Measurements from ENCODE around the gene CDHR3. TPM values are rescaled to one million over a fixed set of nuclear protein-coding genes. Genes with fewer than 3 reads are reported as not detected.
"Not testable (repeated sequence)": the region's sequence is repeated elsewhere in the genome, so short reads cannot be mapped to it uniquely, and the experiment has no call there.

CDHR3 gene
- total and polyA plus RNA-seq, 9 of the 15 experiments (the other 6 are each of a cell fraction or from before 2014, with no cell fraction given) = 0.03 to 0.66 (median 0.24) TPM; not detected in 1

DNA sequence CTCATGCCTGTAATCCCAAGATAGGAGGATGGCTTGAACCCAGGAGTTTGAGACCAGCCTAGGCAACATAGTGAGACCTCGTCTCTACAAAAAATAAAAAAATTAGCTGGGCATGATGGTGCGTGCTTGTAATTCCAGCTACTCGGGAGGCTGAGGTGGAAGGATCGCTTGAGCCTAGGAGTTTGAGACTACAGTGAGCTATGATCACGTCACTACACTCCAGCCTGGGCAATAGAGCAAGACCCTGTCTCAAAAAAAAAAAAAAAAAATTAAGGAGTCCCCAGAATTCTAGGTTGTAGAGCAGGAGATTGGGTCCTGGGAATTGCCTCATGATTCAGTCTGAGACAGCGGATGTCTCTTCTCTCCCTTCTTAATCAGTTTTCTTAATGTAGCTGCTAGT is 21.7 kb downstream of the CDHR3 start:
- BruUV-seq (replicated peaks); H3K4me1 ChIP-seq (replicated peaks in 1 of 2; ENCODE audit: control insufficient read depth in 2 of 2, insufficient read depth in 2 of 2, low read length in 2 of 2); DNase-seq (ENCODE audit: extremely low read depth in 1 of 4, low spot score in 3 of 4); H3K9me3 ChIP-seq (replicated peaks; ENCODE audit: control insufficient read depth, insufficient read depth, low read depth, low read length); FAIRE-seq; intact Hi-C loops (cut with micrococcal nuclease); H3K9ac ChIP-seq (ENCODE audit: insufficient read depth in 1 of 2, low read depth in 2 of 2, low read length in 2 of 2); H3K79me2 ChIP-seq (ENCODE audit: control insufficient read depth, insufficient read depth, low read length); CTCF ChIA-PET (ENCODE audit: low intra/inter-chr PET ratio); H3K4me2 ChIP-seq (ENCODE audit: insufficient read depth, low read length); in situ Hi-C loops (cut with MboI); ATAC-seq; H3K36me3 ChIP-seq (ENCODE audit: control insufficient read depth, insufficient read depth, low read length); H3K4me3 ChIP-seq; H4K20me1 ChIP-seq (replicated peaks; ENCODE audit: control insufficient read depth, insufficient read depth, low read length); H3K27ac ChIP-seq (ENCODE audit: extremely low read depth, low read depth, low read length); H3K9me1 ChIP-seq (ENCODE audit: control insufficient read depth, insufficient read depth, low read length); H2AFZ ChIP-seq (ENCODE audit: low read depth, low read length): not testable (repeated sequence)
- POLR2A ChIA-PET = interaction anchor here (0.6 kb wide), 2 partner anchors 107 to 169 kb away, joined by 3 to 4 read pairs; no protein-coding TSS in a partner anchor
- 3% methylated on average over 6 of the region's 6 CpGs for WGBS (ENCODE audit: insufficient coverage, low coverage, missing lambda C conversion rate)
- peak; percentile 43 for TF ChIP-seq ZNF121 (CRISPR knock-in tag; conservative IDR thresholded peaks at IDR 0.05)
- H3K27me3 ChIP-seq (ENCODE audit: control insufficient read depth in 2 of 2, insufficient read depth in 2 of 2, low read length in 2 of 2) = peaks cover 27 to 51% of the 10 kb centered on the region in 2 experiments

DNA sequence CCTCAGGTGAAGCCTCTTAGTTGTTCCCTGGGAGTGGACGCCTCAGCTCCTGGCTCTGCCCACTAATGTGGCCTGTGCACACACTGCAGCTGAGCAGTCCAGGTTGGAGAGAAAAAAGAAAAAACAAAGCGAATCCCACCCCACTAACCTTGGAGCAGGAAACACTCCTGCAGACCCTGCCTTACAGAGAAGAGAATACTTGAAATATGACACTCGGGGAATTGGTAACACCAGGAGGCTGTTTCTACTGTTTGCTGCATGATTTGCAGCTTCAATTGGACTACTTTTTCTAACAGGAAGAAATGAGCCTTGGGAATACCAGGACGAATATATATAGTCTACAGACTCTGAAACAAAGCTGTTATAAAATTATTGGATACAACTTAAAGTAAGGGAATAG is 22.2 kb downstream of the CDHR3 start:
- no peaks in the 10 kb centered on the region for H3K79me2 ChIP-seq (ENCODE audit: control insufficient read depth, insufficient read depth, low read length)
- POLR2A ChIA-PET = interaction anchor here (0.6 kb wide), 2 partner anchors 107 to 169 kb away, joined by 3 to 4 read pairs; no protein-coding TSS in a partner anchor
- CTCF ChIA-PET (ENCODE audit: low intra/inter-chr PET ratio) = no interaction called here
- TF ChIP-seq KLF1 (tag; IDR thresholded peaks at IDR 0.05) = no peak
- TF ChIP-seq, protein P1, sequence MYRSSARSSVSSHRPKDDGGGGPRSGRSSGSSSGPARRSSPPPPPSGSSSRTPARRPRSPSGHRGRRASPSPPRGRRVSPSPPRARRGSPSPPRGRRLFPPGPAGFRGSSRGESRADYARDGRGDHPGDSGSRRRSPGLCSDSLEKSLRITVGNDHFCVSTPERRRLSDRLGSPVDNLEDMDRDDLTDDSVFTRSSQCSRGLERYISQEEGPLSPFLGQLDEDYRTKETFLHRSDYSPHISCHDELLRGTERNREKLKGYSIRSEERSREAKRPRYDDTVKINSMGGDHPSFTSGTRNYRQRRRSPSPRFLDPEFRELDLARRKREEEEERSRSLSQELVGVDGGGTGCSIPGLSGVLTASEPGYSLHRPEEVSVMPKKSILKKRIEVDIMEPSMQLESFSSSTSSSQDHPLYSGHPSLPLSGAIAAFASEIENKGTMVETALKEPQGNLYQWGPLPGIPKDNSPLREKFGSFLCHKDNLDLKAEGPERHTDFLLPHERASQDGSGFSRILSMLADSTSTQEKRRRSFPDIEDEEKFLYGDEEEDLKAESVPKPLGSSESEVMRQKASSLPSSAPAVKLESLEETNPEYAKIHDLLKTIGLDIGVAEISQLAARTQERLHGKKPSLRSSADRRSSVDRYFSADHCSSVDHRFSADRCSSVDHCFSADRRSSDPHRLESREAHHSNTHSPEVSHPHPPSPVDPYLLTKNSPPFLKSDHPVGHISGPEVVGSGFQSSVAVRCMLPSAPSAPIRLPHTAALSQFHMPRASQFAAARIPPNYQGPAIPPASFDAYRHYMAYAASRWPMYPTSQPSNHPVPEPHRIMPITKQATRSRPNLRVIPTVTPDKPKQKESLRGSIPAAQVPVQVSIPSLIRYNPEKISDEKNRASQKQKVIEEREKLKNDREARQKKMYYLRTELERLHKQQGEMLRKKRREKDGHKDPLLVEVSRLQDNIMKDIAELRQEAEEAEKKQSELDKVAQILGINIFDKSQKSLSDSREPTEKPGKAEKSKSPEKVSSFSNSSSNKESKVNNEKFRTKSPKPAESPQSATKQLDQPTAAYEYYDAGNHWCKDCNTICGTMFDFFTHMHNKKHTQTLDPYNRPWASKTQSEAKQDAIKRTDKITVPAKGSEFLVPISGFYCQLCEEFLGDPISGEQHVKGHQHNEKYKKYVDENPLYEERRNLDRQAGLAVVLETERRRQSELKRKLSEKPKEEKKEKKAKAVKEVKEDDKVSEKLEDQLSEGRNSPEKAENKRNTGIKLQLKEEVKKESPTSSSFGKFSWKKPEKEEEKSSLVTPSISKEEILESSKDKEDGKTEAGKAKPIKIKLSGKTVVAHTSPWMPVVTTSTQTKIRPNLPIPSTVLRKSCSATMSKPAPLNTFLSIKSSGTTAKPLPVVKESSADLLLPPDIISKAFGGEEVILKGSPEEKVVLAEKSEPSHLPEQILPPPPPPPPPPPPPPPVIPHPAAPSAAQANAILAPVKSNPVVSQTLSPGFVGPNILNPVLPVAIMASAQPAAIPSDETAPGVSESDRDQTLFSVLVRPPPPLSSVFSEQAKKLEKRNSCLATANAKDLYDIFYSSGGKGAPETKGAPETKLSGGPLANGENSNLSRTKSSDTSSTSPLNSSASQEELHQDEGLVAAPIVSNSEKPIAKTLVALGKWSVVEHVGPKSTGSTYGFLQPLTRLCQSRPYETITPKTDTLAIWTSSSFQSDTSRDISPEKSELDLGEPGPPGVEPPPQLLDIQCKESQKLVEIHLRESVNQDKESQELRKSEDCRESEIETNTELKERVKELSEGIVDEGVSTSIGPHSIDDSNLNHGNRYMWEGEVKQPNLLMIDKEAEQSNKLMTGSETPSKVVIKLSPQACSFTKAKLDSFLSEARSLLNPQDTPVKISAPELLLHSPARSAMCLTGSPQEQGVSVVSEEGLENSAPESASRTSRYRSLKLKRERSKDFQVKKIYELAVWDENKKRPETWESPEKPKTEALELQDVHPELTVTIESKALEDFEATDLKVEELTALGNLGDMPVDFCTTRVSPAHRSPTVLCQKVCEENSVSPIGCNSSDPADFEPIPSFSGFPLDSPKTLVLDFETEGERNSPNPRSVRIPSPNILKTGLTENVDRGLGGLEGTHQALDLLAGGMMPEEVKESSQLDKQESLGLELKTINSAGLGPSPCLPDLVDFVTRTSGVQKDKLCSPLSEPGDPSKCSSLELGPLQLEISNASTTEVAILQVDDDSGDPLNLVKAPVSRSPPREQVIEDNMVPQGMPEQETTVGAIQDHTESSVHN (IDR thresholded peaks at IDR 0.05; ENCODE audit: borderline replicate concordance in 1 of 2, low read depth in 1 of 2) = no peak
- no peak for TF ChIP-seq CHCHD3 (CRISPR knock-in tag; IDR thresholded peaks at IDR 0.05)

More for the DNA sequence above, 22.2 kb downstream of the CDHR3 start:
- H3K27me3 ChIP-seq (ENCODE audit: control insufficient read depth in 2 of 2, insufficient read depth in 2 of 2, low read length in 2 of 2) = peaks cover 27 to 54% of the 10 kb centered on the region in 2 experiments
- no peak overlapping the region for H2AFZ ChIP-seq (ENCODE audit: low read depth, low read length)
- intact Hi-C loops (cut with micrococcal nuclease) (no loop called here), in situ Hi-C loops (cut with MboI) (no loop called here)
- WGBS (ENCODE audit: insufficient coverage, low coverage, missing lambda C conversion rate) = under 1% methylated on average over 4 of the region's 4 CpGs
- FAIRE-seq (no peak), DNase-seq (ENCODE audit: extremely low read depth in 1 of 4, low spot score in 3 of 4) (no peak), ATAC-seq (no peak)
- no peaks in the 10 kb centered on the region for H3K9me3 ChIP-seq (replicated peaks; ENCODE audit: control insufficient read depth, insufficient read depth, low read depth, low read length)
- H3K36me3 ChIP-seq (ENCODE audit: control insufficient read depth, insufficient read depth, low read length) = no peaks in the 10 kb centered on the region
- no peak overlapping the region for H3K9ac ChIP-seq (ENCODE audit: insufficient read depth in 1 of 2, low read depth in 2 of 2, low read length in 2 of 2)
- BruUV-seq (replicated peaks) = no TSS peak
- H4K20me1 ChIP-seq (replicated peaks; ENCODE audit: control insufficient read depth, insufficient read depth, low read length) = no peaks in the 10 kb centered on the region; the same call in 1 of the 2 replicates
- H3K27ac ChIP-seq (ENCODE audit: extremely low read depth, low read depth, low read length) = no peak overlapping the region
- no peak overlapping the region for H3K4me2 ChIP-seq (ENCODE audit: insufficient read depth, low read length)
- no peak overlapping the region for H3K4me3 ChIP-seq
- H3K9me1 ChIP-seq (ENCODE audit: control insufficient read depth, insufficient read depth, low read length) = no peaks in the 10 kb centered on the region
- no peaks in the 10 kb centered on the region for H3K4me1 ChIP-seq (replicated peaks in 1 of 2; ENCODE audit: control insufficient read depth in 2 of 2, insufficient read depth in 2 of 2, low read length in 2 of 2)

All from K562 (cell line).